Fibroblast of gingiva (primary cell): ENCODE measurements around the gene RREB1.
A peak's percentile ranks its signal among the peaks of the same experiment; 100 is the strongest.

Source experiments
- DNase-seq: peaks from one replicate; pipeline ENCODE4 v3.0.0-alpha.2; 2011; ENCODE audit warnings: low read depth

The RREB1 gene

DNA sequence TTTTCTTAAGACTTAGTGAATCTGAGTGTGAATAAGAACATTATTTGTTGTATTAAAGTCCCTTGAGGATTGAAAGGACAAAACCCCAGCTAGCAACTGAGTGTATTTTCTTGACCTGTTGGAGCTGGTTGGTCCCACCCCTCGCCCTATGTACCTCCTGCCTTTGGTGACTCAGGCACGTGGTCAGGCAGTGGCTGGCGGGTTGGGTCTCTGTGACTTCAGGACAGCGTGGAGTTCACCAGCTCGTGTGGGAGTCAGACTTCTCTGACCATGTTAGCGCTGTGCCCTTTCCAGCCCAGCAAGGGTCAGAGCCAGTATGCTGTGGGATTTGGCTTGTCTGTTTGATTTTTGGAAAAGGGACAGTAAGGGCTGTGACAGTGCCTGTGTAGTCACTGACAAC is 111.5 kb downstream of the RREB1 start:
- DNase-seq: no peak

- DNase-seq: no peak
Observed at GRCh38 chr6:7222197-7222596, 114.4 kb downstream of the RREB1 start.

GRCh38 chr6:7224731-7225130 is 117.0 kb downstream of the RREB1 start:
- no peak for DNase-seq

DNA sequence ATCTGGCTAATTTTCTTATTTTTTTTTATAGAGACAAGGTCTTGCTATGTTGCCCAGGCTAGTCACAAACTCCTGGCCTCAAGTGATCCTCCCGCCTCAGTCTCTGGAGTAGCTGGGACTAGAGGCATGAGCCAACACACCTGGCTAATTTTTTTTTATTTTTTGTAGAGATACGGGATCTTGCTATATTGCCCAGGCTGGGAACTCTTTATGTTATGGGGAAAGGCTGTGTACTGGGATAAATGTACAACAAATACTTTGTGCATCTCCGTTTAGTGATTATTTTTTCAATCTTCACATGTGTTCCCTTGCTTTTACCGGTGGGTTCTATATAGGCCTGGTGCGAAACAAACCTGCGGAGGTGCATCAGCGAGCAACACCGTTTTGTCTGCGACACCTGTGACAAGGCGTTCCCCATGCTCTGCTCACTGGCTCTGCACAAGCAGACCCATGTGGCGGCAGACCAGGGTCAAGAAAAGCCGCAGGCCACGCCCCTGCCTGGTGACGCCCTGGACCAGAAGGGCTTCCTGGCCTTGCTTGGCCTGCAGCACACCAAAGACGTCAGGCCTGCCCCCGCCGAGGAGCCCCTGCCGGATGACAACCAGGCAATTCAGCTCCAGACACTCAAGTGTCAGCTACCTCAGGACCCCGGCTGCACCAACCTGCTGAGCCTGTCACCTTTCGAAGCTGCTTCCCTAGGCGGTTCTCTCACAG is 121.1 kb downstream of the RREB1 start:
- DNase-seq: no peak

DNA sequence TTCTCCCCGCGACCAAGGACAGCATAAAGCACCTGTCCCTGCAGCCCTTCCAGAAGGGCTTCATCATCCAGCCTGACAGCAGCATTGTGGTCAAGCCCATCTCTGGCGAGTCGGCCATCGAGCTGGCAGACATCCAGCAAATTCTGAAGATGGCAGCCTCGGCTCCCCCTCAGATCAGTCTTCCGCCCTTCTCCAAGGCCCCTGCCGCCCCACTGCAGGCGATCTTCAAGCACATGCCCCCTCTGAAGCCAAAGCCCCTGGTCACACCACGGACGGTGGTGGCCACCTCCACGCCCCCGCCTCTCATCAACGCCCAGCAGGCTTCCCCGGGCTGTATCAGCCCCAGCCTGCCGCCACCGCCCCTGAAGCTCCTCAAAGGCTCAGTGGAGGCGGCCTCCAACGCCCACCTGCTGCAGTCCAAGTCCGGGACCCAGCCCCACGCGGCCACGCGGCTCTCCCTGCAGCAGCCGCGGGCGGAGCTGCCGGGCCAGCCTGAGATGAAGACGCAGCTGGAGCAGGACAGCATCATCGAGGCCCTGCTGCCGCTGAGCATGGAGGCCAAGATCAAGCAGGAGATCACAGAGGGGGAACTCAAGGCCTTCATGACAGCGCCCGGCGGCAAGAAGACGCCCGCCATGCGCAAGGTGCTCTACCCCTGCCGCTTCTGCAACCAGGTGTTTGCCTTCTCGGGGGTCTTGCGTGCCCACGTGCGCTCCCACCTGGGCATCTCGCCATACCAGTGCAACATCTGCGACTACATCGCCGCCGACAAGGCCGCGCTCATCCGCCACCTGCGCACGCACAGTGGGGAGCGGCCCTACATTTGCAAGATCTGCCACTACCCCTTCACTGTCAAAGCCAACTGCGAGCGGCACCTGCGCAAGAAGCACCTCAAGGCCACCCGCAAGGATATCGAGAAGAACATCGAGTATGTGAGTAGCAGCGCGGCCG is 121.9 kb downstream of the RREB1 start:
- no peak for DNase-seq

DNA sequence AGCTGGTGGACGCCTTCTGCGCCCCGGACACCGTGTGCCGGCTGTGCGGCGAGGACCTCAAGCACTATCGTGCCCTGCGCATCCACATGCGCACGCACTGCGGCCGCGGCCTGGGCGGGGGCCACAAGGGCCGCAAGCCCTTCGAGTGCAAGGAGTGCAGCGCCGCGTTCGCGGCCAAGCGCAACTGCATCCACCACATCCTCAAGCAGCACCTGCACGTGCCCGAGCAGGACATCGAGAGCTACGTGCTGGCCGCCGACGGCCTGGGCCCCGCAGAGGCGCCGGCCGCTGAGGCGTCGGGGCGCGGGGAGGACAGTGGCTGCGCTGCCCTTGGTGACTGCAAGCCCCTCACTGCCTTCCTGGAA is 122.5 kb downstream of the RREB1 start:
- DNase-seq: no peak

GRCh38 chr6:7230956-7231713 is 123.4 kb downstream of the RREB1 start:
- no peak for DNase-seq

DNA sequence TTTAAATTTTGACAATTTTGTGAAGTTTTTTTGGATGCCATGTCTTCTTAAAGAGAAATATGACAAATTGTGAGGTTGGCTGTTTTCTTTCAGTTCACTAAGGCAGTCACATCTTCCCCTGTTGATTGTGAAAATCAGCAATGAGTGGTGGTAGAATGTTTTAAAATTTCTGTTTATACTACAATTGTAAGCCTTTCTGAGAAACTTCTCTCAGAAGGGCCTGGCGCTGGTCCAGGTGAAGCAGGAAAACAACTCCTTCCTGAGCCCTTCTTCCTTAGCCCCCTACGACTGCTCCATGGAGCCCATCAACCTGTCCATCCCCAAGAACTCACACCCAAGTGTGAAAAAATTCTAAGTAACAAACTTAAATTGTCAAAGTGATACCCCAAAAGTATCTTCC is 124.6 kb downstream of the RREB1 start:
- no peak for DNase-seq

- no peak for DNase-seq
Observed at GRCh38 chr6:7234547-7234946, 126.8 kb downstream of the RREB1 start.

DNA sequence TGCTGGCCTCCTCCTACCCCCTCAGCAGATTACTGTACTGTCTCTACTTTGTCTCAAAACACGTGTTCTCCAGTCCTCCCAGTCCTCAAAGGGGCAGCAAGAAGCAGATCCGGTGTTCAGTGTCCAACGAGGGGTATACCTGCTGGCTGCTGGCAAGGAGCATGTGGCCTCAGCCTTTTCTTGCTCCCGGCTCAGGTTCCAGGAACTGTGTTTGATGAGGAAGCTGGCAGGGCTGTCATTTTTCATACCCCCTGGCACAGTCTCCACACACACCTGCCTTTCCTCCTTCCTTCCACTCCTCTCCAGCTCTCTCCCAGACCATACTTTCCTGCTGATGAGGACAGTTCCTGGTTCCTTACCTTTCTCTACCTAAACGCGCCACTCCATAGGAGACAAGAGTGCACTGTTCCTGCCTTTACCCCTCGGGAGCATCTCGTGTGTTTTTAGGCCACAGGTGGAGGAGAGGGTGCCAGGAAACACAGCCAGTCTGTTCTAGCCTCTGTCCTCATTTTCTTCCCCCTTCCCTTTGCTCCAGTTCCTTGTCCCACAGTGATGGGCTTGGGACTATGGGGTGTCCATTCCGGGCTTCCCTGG is 128.0 kb downstream of the RREB1 start:
- DNase-seq: no peak

DNA sequence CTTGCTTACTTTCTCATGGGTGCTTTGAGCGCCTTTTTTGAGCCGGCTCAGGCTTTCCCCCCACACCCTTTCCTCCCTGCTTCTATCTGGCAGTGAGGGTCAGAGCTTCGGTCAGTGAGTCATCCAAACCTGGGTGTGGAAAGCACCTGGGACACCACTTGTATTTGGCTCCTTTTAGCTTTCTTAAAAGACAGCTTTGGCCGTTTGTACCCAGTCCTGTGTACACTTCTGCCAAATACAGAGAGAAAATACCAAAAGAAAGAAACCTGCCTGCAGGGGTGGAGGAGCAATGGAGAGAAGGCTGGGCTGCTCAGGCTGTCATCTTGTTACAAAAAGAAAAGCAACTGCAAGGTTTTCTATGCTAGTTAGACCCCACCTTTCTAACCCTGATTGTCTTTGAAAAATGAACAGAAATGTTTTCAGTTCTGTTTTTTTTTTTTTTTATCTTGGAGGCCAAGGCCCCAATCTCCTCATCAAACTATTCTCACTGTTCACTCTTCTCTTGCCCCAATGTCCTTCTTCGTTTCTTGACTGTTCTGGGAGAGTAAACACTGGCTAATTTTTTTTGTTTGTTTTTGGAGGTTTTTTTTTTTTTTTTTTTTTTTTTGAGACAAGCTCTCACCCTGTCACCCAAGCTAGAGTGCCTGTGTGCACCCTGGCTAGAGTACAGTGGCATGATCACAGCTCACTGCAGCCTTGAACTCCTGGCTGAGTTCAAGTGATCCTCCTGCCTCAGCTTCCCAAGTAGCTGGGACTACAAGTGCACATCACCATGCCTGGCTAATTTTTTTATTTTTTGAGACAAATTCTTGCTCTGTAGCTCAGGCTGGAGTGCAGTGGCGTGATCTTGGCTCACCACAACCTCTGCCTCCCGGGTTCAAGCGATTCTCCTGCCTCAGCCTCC is 128.8 kb downstream of the RREB1 start:
- DNase-seq: no peak

- DNase-seq: no peak
Observed at GRCh38 chr6:7237653-7238188, 130.0 kb downstream of the RREB1 start.

DNA sequence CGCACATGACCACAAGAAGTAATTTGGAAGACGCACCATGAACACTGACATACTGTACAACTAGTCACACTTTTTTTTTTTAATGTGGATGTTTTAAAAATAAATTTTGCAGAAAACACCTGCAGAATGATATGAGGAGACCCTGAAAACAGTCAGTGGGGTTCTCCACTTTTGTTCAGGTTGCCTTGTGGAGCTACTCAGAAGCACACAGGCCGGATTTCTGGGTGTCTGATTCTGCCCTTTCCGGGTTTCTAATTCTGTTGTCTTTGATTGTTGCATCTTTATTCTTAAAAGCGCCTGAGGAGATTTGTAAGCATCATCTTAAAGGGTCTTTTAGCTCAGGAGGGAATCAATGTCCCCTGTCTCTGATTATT is 130.8 kb downstream of the RREB1 start:
- no peak for DNase-seq

GRCh38 chr6:7238900-7239589 is 131.3 kb downstream of the RREB1 start:
- peak; percentile 44 for DNase-seq

- DNase-seq: no peak
Observed at GRCh38 chr6:7239590-7239948, 131.8 kb downstream of the RREB1 start.

- no peak for DNase-seq
Observed at GRCh38 chr6:7240351-7240750, 132.6 kb downstream of the RREB1 start.

GRCh38 chr6:7241160-7241559 is 133.4 kb downstream of the RREB1 start:
- DNase-seq: no peak

DNA sequence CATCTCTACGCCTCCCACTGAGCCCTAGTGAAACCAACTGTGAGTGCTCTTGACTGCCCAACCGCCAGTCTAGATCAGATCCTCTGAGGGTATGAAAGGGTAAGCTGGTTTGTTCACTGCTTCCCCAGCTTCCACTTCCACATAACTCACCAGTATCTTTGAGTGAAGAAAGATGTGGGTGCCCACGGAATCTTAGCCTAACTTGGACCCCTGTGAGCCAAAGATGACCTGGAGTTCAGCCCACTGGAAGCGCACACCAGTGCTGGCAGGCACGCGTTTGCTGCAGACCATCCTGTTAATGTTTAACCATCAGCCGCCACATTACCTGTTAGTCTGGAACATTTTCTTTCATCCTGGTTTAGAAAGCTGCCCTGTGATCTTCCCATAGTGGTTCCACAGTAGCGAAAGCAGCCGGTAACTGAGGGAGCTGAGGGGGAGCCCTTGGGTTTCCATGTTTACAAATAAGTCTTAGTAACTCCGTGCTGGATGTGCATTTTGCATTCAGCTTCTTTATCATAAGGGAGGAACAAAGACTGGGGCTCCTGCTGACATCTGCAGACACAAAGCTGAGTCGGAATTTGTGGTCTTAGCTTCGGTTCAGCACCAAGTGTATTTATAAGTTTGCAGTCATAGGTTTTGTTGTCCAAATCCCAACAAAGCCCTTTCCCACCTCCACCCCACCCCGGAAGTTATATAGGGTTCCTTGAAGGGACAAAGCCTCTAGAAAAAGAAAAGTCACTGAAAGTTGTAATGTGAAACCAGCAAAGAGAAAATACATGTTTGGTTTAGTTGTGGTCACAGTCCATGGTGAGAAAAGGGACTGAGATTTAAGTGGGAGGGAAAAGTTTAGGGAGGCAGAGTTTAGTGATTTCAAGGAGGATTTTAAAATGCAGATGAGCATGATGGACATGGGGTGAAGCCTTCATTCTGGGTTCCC is 134.2 kb downstream of the RREB1 start:
- DNase-seq: no peak

GRCh38 chr6:7242835-7243178 is 135.0 kb downstream of the RREB1 start:
- DNase-seq: no peak
